ENCODE measurements around the gene C7orf25. TPM values are rescaled to one million over a fixed set of nuclear protein-coding genes. Genes with fewer than 3 reads are reported as not detected.

Gene C7orf25
- polyA plus RNA-seq, 2 donors = 3.0 to 6.3 TPM

GRCh38 chr7:42914009-42914408, 2.1 kb upstream of the C7orf25 start:
- 72 to 79% methylated on average over 6 of the region's 6 CpGs for WGBS, 2 donors
- Histone ChIP-seq H3K4me1 (ENCODE audit: control insufficient read depth in 2 of 2, insufficient read depth in 2 of 2, low read length in 1 of 2) (peaks cover 0 to 3% of the 10 kb centered on the region in 2 donors), H3K27ac (ENCODE audit: low read depth in 2 of 2, low read length in 1 of 2) (no peak overlapping the region), H3K9me3 (ENCODE audit: control insufficient read depth in 2 of 2, insufficient read depth in 1 of 2, low read depth in 1 of 2, low read length in 1 of 2) (no peaks in the 10 kb centered on the region), H3K27me3 (ENCODE audit: control insufficient read depth in 1 of 2, insufficient read depth in 2 of 2, low read length in 2 of 2) (no peaks in the 10 kb centered on the region), H3K36me3 (ENCODE audit: control insufficient read depth in 2 of 2, insufficient read depth in 2 of 2, low read length in 1 of 2) (peaks cover 3 to 4% of the 10 kb centered on the region in 2 donors), H3K4me3 (ENCODE audit: low read depth in 1 of 2, low read length in 2 of 2) (no peak overlapping the region)

GRCh38 chr7:42913591-42913990, 1.7 kb upstream of the C7orf25 start:
- H3K4me3 ChIP-seq (ENCODE audit: low read depth in 1 of 2, low read length in 2 of 2) = no peak overlapping the region
- peaks cover 3% of the 10 kb centered on the region in 2 donors for H3K36me3 ChIP-seq (ENCODE audit: control insufficient read depth in 2 of 2, insufficient read depth in 2 of 2, low read length in 1 of 2)
- H3K4me1 ChIP-seq (ENCODE audit: control insufficient read depth in 2 of 2, insufficient read depth in 2 of 2, low read length in 1 of 2) = peaks cover 0 to 3% of the 10 kb centered on the region in 2 donors
- WGBS, 2 donors = 61 to 71% methylated on average over 2 of the region's 2 CpGs
- no peaks in the 10 kb centered on the region for H3K9me3 ChIP-seq (ENCODE audit: control insufficient read depth in 2 of 2, insufficient read depth in 1 of 2, low read depth in 1 of 2, low read length in 1 of 2)
- no peak overlapping the region for H3K27ac ChIP-seq (ENCODE audit: low read depth in 2 of 2, low read length in 1 of 2)
- no peaks in the 10 kb centered on the region for H3K27me3 ChIP-seq (ENCODE audit: control insufficient read depth in 1 of 2, insufficient read depth in 2 of 2, low read length in 2 of 2)

- 93 to 95% methylated on average over 2 of the region's 2 CpGs for WGBS, 2 donors
- no peak overlapping the region for H3K4me3 ChIP-seq (ENCODE audit: low read depth in 1 of 2, low read length in 2 of 2)
- peaks cover 0 to 3% of the 10 kb centered on the region in 2 donors for H3K4me1 ChIP-seq (ENCODE audit: control insufficient read depth in 2 of 2, insufficient read depth in 2 of 2, low read length in 1 of 2)
- no peaks in the 10 kb centered on the region for H3K36me3 ChIP-seq (ENCODE audit: control insufficient read depth in 2 of 2, insufficient read depth in 2 of 2, low read length in 1 of 2)
- H3K9me3 ChIP-seq (ENCODE audit: control insufficient read depth in 2 of 2, insufficient read depth in 1 of 2, low read depth in 1 of 2, low read length in 1 of 2) = no peaks in the 10 kb centered on the region
- no peak overlapping the region for H3K27ac ChIP-seq (ENCODE audit: low read depth in 2 of 2, low read length in 1 of 2)
- H3K27me3 ChIP-seq (ENCODE audit: control insufficient read depth in 1 of 2, insufficient read depth in 2 of 2, low read length in 2 of 2) = no peaks in the 10 kb centered on the region
Observed at GRCh38 chr7:42910306-42910705, 1.6 kb downstream of the C7orf25 start.

- Histone ChIP-seq H3K4me3 (ENCODE audit: low read depth in 1 of 2, low read length in 2 of 2) (no peak overlapping the region), H3K36me3 (ENCODE audit: control insufficient read depth in 2 of 2, insufficient read depth in 2 of 2, low read length in 1 of 2) (no peaks in the 10 kb centered on the region), H3K27me3 (ENCODE audit: control insufficient read depth in 1 of 2, insufficient read depth in 2 of 2, low read length in 2 of 2) (no peaks in the 10 kb centered on the region), H3K27ac (ENCODE audit: low read depth in 2 of 2, low read length in 1 of 2) (no peak overlapping the region), H3K4me1 (ENCODE audit: control insufficient read depth in 2 of 2, insufficient read depth in 2 of 2, low read length in 1 of 2) (peaks cover 0 to 3% of the 10 kb centered on the region in 2 donors), H3K9me3 (ENCODE audit: control insufficient read depth in 2 of 2, insufficient read depth in 1 of 2, low read depth in 1 of 2, low read length in 1 of 2) (no peaks in the 10 kb centered on the region)
Observed at GRCh38 chr7:42907316-42907715, 4.6 kb downstream of the C7orf25 start.

DNA sequence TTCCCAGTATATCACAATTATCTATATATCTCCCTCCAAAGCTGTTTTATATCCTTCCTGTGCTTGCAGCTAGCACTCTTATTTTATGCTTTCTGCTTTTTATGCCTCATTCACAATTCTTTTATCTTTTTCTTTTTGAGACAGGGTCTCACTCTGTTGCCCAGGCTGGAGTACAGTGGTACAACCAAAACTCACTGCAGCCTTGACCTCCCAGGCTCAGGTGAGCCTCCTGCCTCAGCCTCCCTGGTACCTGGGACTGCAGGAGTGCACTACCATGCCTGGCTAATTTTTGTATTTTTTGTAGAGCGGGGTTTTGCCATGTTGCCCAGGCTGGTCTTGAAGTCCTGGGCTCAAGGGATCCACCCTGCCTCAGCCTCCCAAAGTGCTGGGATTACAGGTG, 5.7 kb downstream of the C7orf25 start:
- Histone ChIP-seq H3K4me3 (ENCODE audit: low read depth in 1 of 2, low read length in 2 of 2) (no peak overlapping the region), H3K36me3 (ENCODE audit: control insufficient read depth in 2 of 2, insufficient read depth in 2 of 2, low read length in 1 of 2) (no peaks in the 10 kb centered on the region), H3K9me3 (ENCODE audit: control insufficient read depth in 2 of 2, insufficient read depth in 1 of 2, low read depth in 1 of 2, low read length in 1 of 2) (no peaks in the 10 kb centered on the region), H3K27me3 (ENCODE audit: control insufficient read depth in 1 of 2, insufficient read depth in 2 of 2, low read length in 2 of 2) (no peaks in the 10 kb centered on the region), H3K27ac (ENCODE audit: low read depth in 2 of 2, low read length in 1 of 2) (no peak overlapping the region), H3K4me1 (ENCODE audit: control insufficient read depth in 2 of 2, insufficient read depth in 2 of 2, low read length in 1 of 2) (peaks cover 0 to 3% of the 10 kb centered on the region in 2 donors)
- 97 to 100% methylated on average over 1 of the region's 1 CpG for WGBS, 2 donors

DNA sequence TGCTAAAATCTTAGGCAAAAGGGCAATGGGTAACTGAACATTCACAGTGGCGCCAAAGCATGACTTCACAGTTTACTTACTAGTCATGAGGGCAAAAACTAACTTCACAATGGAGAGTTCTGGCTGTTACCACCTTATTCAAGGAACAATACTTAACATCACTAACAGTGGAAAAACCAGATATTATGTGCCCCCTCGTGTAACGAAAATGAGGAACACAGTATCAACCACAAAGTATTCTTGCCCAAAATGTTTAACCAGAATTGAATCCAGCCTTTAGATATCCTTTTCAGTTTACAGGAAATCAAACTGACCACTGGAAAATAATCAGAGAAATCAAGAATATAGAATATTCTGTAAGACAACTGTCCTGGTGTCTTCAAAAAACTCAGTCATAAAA, 9.5 kb downstream of the C7orf25 start:
- Histone ChIP-seq H3K9me3 (ENCODE audit: control insufficient read depth in 2 of 2, insufficient read depth in 1 of 2, low read depth in 1 of 2, low read length in 1 of 2) (no peaks in the 10 kb centered on the region), H3K27ac (ENCODE audit: low read depth in 2 of 2, low read length in 1 of 2) (no peak overlapping the region), H3K27me3 (ENCODE audit: control insufficient read depth in 1 of 2, insufficient read depth in 2 of 2, low read length in 2 of 2) (no peaks in the 10 kb centered on the region), H3K4me3 (ENCODE audit: low read depth in 1 of 2, low read length in 2 of 2) (no peak overlapping the region), H3K4me1 (ENCODE audit: control insufficient read depth in 2 of 2, insufficient read depth in 2 of 2, low read length in 1 of 2) (no peaks in the 10 kb centered on the region), H3K36me3 (ENCODE audit: control insufficient read depth in 2 of 2, insufficient read depth in 2 of 2, low read length in 1 of 2) (no peaks in the 10 kb centered on the region)
- WGBS, 2 donors = 67 to 68% methylated on average over 3 of the region's 3 CpGs

- H3K36me3 ChIP-seq (ENCODE audit: control insufficient read depth in 2 of 2, insufficient read depth in 2 of 2, low read length in 1 of 2) = no peaks in the 10 kb centered on the region
- no peaks in the 10 kb centered on the region for H3K4me1 ChIP-seq (ENCODE audit: control insufficient read depth in 2 of 2, insufficient read depth in 2 of 2, low read length in 1 of 2)
- no peak overlapping the region for H3K27ac ChIP-seq (ENCODE audit: low read depth in 2 of 2, low read length in 1 of 2)
- H3K4me3 ChIP-seq (ENCODE audit: low read depth in 1 of 2, low read length in 2 of 2) = no peak overlapping the region
- H3K9me3 ChIP-seq (ENCODE audit: control insufficient read depth in 2 of 2, insufficient read depth in 1 of 2, low read depth in 1 of 2, low read length in 1 of 2) = no peaks in the 10 kb centered on the region
- no peaks in the 10 kb centered on the region for H3K27me3 ChIP-seq (ENCODE audit: control insufficient read depth in 1 of 2, insufficient read depth in 2 of 2, low read length in 2 of 2)
Observed at GRCh38 chr7:42900842-42901241, 11.0 kb downstream of the C7orf25 start.

- no peaks in the 10 kb centered on the region for H3K36me3 ChIP-seq (ENCODE audit: control insufficient read depth in 2 of 2, insufficient read depth in 2 of 2, low read length in 1 of 2)
- H3K4me3 ChIP-seq (ENCODE audit: low read depth in 1 of 2, low read length in 2 of 2) = no peak overlapping the region
- peaks cover 0 to 3% of the 10 kb centered on the region in 2 donors for H3K4me1 ChIP-seq (ENCODE audit: control insufficient read depth in 2 of 2, insufficient read depth in 2 of 2, low read length in 1 of 2)
- H3K27ac ChIP-seq (ENCODE audit: low read depth in 2 of 2, low read length in 1 of 2) = no peak overlapping the region
- 75 to 79% methylated on average over 9 of the region's 9 CpGs for WGBS, 2 donors
- no peaks in the 10 kb centered on the region for H3K9me3 ChIP-seq (ENCODE audit: control insufficient read depth in 2 of 2, insufficient read depth in 1 of 2, low read depth in 1 of 2, low read length in 1 of 2)
- no peaks in the 10 kb centered on the region for H3K27me3 ChIP-seq (ENCODE audit: control insufficient read depth in 1 of 2, insufficient read depth in 2 of 2, low read length in 2 of 2)
Observed at GRCh38 chr7:42893346-42894240, 18.3 kb downstream of the C7orf25 start.

DNA sequence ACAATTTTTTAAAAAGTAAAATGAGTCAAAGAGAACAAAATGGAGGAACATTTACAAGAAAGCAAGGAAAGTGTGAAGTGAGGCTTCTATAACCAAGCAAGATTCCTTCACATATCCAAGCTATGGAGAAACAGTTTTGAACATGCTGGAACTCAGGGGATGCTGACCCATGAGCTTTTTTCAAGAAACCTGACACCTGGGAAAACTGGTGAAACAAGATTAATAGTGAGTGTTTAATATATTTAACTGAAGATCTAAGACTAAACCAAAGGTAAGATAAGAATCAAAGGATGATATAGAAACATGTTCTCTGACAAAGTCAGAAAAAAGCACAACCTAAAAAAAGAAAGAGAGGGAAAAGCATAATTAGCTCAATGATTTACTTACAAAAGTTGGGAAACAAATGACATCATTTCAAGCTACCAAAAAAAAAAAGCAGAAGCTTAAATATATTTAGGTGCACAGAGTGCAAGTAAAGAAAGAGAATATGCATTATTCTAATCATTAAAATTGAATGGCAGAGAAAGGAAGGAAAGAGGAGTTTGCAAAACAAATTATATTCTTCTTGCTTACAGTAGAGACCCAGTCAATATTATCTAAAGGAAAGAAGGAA, 24.9 kb downstream of the C7orf25 start:
- peaks cover 0 to 3% of the 10 kb centered on the region in 2 donors for H3K36me3 ChIP-seq (ENCODE audit: control insufficient read depth in 2 of 2, insufficient read depth in 2 of 2, low read length in 1 of 2)
- no peak overlapping the region for H3K4me3 ChIP-seq (ENCODE audit: low read depth in 1 of 2, low read length in 2 of 2)
- peaks cover 0 to 11% of the 10 kb centered on the region in 2 donors for H3K4me1 ChIP-seq (ENCODE audit: control insufficient read depth in 2 of 2, insufficient read depth in 2 of 2, low read length in 1 of 2)
- H3K9me3 ChIP-seq (ENCODE audit: control insufficient read depth in 2 of 2, insufficient read depth in 1 of 2, low read depth in 1 of 2, low read length in 1 of 2) = no peaks in the 10 kb centered on the region
- H3K27ac ChIP-seq (ENCODE audit: low read depth in 2 of 2, low read length in 1 of 2) = no peak overlapping the region
- no peaks in the 10 kb centered on the region for H3K27me3 ChIP-seq (ENCODE audit: control insufficient read depth in 1 of 2, insufficient read depth in 2 of 2, low read length in 2 of 2)

- Histone ChIP-seq H3K4me1 (ENCODE audit: control insufficient read depth in 2 of 2, insufficient read depth in 2 of 2, low read length in 1 of 2) (peaks cover 0 to 11% of the 10 kb centered on the region in 2 donors), H3K36me3 (ENCODE audit: control insufficient read depth in 2 of 2, insufficient read depth in 2 of 2, low read length in 1 of 2) (peaks cover 0 to 3% of the 10 kb centered on the region in 2 donors), H3K27me3 (ENCODE audit: control insufficient read depth in 1 of 2, insufficient read depth in 2 of 2, low read length in 2 of 2) (no peaks in the 10 kb centered on the region), H3K27ac (ENCODE audit: low read depth in 2 of 2, low read length in 1 of 2) (no peak overlapping the region), H3K4me3 (ENCODE audit: low read depth in 1 of 2, low read length in 2 of 2) (no peak overlapping the region), H3K9me3 (ENCODE audit: control insufficient read depth in 2 of 2, insufficient read depth in 1 of 2, low read depth in 1 of 2, low read length in 1 of 2) (no peaks in the 10 kb centered on the region)
- WGBS, 2 donors = 79 to 80% methylated on average over 2 of the region's 2 CpGs
Observed at GRCh38 chr7:42886129-42886528, 25.7 kb downstream of the C7orf25 start.

All from esophagus (tissue), 2 donors.